Measurements from ENCODE around the gene TNS1.
A peak's percentile ranks its signal among the peaks of the same experiment; 100 is the strongest.

The TNS1 gene

GRCh38 chr2:217941339-217941738 is 61.5 kb downstream of the TNS1 start:
- DNase-seq, result no peak

- no peak for DNase-seq
Measured at GRCh38 chr2:217940261-217941220, 62.3 kb downstream of the TNS1 start.

GRCh38 chr2:217939629-217940245 is 63.1 kb downstream of the TNS1 start:
- DNase-seq, result no peak

- DNase-seq, result no peak
Measured at GRCh38 chr2:217939220-217939619, 63.6 kb downstream of the TNS1 start.

GRCh38 chr2:217938036-217938435 is 64.8 kb downstream of the TNS1 start:
- no peak for DNase-seq

- no peak for DNase-seq
Measured at GRCh38 chr2:217937446-217937845, 65.3 kb downstream of the TNS1 start.

GRCh38 chr2:217936952-217937351 is 65.8 kb downstream of the TNS1 start:
- no peak for DNase-seq

GRCh38 chr2:217935901-217936684 is 66.7 kb downstream of the TNS1 start:
- no peak for DNase-seq

GRCh38 chr2:217935235-217935879 is 67.4 kb downstream of the TNS1 start:
- DNase-seq, result no peak

- DNase-seq, result no peak
Measured at GRCh38 chr2:217934321-217935131, 68.3 kb downstream of the TNS1 start.

- DNase-seq, result peak; percentile 42 to 71
Measured at GRCh38 chr2:217933617-217933993, 69.2 kb downstream of the TNS1 start.

- peak in 1 of 2 experiments; percentile 48 for DNase-seq
Measured at GRCh38 chr2:217932803-217933616, 69.8 kb downstream of the TNS1 start.

- no peak for DNase-seq
Measured at GRCh38 chr2:217931846-217932560, 70.8 kb downstream of the TNS1 start.

GRCh38 chr2:217930761-217931563 is 71.8 kb downstream of the TNS1 start:
- no peak for DNase-seq

GRCh38 chr2:217929757-217930707 is 72.8 kb downstream of the TNS1 start:
- no peak for DNase-seq

- no peak for DNase-seq
Measured at GRCh38 chr2:217929272-217929671, 73.5 kb downstream of the TNS1 start.

- DNase-seq, result no peak
Measured at GRCh38 chr2:217928324-217929181, 74.2 kb downstream of the TNS1 start.

Data from NCI-H2081 (cell line).